ENCODE data around the gene DNAJC13.

DNA sequence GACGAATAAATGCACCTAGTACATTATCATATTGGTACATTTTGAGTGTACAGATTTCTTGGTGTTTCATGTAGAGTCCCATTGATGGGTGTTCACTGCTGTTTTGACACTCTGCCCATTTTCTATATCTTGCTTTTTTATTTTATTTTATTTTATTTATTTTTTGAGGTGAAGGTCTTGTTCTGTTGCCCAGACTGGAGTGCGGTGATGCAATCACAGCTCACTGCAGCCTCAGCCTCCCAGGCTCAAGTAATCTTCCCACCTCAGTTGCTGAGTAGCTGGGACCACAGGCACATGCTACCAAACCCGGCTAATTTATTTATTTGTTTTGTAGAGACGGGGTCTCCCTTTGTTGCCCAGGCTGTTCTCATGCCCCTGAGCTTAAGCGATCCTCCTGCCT is 44.2 kb downstream of the DNAJC13 start:
- TF ChIP-seq, protein P1, sequence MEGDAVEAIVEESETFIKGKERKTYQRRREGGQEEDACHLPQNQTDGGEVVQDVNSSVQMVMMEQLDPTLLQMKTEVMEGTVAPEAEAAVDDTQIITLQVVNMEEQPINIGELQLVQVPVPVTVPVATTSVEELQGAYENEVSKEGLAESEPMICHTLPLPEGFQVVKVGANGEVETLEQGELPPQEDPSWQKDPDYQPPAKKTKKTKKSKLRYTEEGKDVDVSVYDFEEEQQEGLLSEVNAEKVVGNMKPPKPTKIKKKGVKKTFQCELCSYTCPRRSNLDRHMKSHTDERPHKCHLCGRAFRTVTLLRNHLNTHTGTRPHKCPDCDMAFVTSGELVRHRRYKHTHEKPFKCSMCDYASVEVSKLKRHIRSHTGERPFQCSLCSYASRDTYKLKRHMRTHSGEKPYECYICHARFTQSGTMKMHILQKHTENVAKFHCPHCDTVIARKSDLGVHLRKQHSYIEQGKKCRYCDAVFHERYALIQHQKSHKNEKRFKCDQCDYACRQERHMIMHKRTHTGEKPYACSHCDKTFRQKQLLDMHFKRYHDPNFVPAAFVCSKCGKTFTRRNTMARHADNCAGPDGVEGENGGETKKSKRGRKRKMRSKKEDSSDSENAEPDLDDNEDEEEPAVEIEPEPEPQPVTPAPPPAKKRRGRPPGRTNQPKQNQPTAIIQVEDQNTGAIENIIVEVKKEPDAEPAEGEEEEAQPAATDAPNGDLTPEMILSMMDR (IDR thresholded peaks at IDR 0.05; ENCODE audit: borderline replicate concordance, extremely low read depth, low read length, poor library complexity, severe bottlenecking) = no peak
- no peak for TF ChIP-seq EZH2 (IDR thresholded peaks at IDR 0.05; ENCODE audit: borderline replicate concordance, low read depth, low read length, severe bottlenecking)
